Activated CD8-positive, alpha-beta memory T cell treated with anti-CD3 and anti-CD28 coated beads, Interleukin-2, amount 50 U/mL, for 48 hours (primary cell): ENCODE data around the gene E2F6.

ENCODE experiments used
- DNase-seq: peaks from one replicate; pipeline ENCODE4 v3.0.0-alpha.2; 2020

E2F6 gene

DNA sequence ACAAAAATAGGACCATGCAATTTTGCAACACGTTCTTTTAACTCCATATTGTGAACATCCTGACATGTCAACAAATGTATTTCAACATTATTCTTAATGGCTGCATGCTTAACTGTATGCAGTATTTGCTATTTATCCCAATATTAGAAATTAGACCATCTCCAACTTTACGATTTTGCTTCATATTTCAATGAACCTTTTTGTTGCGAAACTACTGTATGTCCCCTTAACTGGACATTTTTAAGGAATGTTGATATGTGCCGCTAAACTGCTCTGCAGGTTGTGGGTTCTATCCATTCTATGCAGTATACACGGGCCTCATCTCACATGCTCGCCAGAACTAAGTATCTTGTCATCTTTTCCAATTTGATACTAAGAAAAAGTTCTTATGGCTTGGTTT lies 11.1 kb downstream of the E2F6 start:
- DNase-seq: no peak

DNA sequence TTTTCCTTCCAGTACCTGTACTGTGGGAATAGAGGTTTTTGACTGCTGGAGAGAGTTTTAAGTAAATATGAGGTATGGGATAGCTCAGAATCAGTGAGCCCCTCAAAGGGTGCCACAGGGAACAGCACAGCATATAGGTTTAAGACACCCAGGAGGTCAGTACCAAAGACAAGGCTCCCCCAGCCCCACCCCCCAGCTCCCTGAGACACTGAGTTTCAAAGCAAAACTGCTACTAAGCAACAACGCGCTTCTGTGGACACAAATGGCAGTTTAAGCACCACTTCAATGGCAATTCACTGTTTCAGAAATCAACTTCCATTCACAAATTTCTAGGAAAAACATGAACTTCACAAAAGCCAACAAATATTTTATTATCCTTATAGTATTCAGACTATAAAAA lies 15.2 kb downstream of the E2F6 start:
- DNase-seq: no peak

DNA sequence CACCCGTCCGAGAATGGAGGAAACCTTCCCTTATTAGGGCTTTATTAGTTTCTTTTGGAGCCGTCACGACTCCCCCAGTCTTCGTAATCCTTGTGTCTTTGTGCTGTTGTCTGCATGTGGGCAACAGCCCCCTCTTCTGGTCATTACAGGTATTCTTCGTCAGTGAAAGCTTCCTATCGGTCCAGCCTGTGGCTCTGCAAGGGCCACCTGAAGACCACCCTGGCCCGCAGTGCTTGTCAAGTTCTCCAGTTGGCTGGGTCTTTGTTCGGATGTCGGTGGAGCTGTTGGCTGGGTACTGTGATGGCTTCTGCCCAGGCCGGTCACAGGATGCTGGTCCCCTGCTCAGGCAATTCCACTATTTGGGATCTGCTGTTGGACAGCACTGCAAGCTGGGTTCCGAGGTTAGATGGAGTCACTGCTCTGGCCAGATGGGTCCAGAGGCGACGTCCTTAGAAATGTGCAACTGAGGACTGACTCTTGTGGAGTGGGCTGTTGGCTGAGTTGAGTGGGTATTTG lies 19.2 kb downstream of the E2F6 start:
- DNase-seq: peak; percentile 58

DNA sequence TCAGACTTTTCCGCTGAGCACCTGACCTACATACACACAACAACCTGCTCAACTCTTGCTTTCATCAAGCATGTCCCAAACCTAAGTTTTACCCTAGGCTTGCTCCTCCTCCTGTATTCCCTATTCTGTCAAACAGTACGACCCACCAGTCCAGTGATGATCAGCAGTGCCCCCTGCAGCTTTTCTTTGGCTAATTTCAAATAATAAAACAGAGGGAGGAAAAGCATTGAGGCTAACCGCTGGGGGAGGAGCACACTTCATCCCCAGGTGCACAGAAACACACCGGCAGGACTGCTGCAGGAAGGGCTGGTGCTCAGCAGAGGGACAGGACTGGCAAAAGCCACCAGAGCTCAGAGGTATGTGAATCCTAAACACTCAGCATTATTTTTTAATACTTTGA lies 21.2 kb downstream of the E2F6 start:
- DNase-seq: no peak

DNA sequence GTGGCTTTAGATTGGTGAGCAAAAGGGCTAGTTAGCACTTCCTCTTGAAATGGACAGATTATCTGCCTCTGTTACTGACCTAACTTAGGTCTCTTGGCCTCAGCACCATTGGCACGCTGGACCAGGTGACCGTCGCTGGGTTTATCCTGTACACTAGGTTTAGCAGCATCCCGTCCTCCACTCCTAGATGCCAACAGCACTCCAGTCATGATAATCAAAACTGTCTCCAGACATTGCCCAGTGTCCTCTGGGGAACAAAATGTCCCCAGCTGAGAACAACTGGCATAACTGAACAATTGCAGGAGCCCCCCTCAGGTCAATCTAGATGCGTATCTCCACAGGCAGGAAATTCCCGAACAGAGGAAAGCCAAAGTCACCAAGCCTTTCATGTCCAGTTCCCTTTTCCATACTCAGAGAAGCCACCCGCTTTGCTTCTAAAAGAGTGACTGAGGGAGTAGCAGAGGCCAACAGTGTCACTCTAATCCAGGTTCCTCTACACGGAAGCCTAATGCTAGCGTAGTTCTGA lies 27.3 kb downstream of the E2F6 start:
- DNase-seq: no peak

DNA sequence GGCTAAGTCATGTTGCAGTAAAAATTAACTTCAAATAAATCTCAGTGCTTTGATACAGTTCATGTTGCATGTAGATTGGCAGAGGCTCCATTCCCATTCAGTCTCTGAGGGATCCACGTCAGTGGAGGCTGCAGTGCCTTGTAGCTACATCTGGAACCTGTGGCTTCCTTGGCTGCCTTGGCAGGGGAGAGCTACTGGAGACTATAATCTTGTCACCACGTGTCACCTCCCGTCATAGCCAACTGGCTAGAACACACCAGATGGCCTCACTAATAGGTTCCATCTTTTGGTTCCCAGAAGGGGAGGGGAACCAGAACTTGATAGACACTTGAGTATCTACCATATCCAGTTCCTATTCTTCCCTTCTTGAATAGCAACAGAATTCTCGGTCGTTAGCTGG lies 28.4 kb downstream of the E2F6 start:
- no peak for DNase-seq

DNA sequence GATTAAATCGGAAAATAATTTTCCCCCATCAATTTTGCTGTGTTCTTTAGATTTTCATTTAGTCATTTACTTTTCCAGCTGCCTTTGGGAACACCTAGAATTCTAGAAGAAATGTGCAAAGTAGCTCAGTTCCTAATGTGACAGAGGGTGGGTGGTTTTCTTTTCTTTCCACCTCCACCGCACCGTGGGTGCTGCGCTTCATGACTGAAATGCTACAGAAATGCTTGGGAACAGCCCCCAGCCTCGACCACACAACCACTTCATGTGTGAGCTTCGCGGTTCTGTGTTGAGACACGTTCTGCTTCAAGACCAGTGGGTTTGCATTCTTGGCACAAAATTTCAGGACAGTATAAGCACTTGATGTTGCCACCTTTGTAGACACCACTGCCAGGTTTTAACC lies 30.9 kb downstream of the E2F6 start:
- no peak for DNase-seq

DNA sequence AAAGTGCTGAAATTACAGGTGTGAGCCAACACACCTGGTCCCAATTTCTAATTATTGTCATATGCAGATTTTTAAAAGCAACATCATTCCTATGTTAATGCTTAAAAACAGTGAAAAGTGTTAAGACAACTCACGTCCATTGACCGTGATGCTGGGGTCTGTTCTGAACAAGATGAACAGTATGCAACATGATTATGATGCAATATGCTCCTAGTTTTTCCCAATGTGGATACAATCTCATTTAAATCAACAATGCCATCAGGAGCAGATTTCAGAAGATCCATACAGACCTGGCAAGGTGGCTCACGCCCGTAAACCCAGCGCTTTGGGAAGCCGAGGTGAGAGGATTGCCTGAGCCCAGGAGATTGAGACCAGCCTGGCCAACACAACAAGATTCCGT lies 31.5 kb downstream of the E2F6 start:
- no peak for DNase-seq

DNA sequence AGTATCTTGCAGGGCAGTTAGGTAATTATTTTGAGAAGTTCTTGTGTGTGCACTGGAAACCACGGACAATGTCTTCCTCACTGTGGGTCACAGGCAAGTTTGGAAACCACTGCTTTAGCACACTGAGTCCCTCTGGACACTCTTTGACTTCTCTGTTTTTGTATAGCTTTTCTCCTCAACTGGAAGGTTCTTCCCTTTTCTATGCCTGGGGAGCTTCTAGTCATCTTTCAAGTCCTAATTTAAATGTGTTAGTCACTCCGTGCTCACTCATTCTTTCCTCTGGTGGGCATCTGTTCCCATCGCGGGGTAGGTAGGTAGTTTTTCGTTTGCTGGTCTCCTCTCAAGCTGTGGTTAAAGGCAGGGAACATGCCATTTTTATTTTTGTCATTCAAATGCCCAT lies 32.1 kb downstream of the E2F6 start:
- DNase-seq: no peak

DNA sequence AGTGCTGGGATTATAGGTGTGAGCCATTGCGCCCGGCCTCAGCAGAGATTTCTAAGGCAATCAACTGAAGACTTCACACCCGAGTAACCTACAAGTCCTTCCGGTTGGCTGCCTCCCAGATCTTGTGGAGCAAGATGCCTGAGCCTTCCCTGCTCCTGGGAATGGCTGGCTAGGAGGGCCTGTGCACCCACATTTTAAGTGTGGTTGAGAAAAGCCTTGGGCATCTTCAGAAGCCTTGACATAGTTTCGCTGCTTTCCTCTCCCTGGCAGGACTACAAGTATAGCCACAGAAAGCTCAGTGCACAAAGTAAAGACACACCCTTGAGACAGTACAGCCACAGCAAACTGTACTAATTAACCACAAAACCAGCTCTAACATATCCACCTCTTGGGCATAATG lies 35.2 kb downstream of the E2F6 start:
- no peak for DNase-seq

DNA sequence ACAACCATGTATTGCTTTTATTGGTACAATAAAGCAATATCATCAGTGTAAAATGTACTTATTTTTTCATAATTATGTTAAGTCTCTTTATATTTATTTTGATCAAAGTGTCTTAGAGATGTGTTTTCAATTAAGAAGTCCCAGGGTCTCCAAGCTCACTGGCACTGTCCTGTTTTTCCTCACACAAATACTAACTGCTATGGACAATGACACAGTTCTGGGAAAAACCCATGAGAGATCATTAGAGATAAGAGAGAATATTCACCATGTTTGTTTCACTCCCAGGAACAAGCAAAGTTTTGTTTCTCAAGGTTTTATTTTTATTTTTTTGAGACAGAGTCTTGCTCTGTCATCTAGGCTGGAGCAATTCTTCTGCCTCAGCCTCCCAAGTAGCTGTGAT lies 38.7 kb downstream of the E2F6 start:
- DNase-seq: no peak

DNA sequence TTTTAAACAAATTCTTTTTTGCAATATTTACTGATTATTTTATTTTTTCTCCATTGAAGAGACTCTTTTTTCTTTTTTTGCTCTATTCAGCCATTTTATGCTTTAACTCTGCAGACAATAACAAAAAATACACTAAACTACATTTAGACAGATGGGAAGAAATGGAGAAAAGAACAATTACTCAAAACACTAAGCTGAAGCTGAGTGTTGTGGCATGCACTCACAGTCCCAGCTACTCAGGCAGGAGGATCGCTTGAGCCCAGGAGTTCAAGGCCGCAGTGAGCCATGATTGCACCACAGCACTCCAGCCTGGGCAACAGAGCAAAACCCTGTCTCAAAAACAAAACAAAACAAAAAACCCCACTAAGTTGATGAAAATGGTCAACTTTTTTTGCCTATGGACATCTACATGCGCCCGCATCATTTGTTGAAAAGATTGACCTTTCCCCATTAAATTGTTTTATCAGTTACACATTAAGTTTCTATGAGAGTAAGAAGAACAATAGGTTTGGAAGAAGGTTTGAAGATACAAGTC lies 43.0 kb downstream of the E2F6 start:
- DNase-seq: no peak

DNA sequence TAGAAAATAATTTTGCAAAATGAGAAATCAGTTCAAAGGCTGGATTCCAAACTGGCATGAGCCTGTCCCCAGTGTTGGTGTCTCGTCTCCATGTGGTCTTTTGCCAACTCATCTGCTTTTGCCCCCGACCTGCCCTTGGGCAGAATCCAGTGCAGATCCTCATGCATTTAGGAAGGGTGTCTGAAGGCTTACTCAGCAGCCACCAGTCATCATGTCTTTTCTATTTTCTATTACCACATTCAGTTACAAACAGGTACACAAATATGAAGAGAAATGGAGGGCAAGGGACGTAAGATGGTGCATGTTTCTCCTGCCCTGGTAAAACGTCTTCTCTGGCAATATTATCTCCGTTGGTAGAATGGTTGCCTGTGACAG lies 43.5 kb downstream of the E2F6 start:
- no peak for DNase-seq

DNA sequence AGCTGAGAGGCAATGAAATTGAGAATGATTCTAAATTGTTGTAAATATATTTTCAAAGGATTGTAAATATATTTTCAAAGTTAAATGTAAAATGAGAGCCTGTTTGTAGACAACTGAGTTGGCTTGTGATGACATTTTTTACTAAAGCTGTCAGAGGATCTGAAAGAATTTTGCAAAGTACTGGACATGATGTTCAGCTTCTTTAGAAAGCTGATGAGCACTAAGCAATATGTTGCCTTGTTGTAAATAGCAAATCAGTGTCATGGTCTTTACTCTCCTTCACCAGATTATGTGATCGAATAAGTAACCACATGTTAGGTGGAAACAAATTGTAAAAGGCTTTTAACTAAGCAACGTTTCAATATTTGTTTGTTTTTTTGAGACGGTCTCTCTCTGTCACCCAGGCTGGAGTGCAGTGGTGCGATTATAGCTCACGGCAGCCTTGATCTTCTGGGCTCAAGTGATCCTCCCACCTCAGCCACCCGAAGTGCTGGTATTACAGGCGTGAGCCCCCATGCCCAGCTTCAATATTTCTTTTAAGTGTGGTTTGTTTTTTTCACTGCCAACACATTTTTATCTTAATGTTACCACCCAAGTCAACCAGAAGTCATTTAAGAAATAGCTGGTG lies 44.0 kb downstream of the E2F6 start:
- DNase-seq: no peak

DNA sequence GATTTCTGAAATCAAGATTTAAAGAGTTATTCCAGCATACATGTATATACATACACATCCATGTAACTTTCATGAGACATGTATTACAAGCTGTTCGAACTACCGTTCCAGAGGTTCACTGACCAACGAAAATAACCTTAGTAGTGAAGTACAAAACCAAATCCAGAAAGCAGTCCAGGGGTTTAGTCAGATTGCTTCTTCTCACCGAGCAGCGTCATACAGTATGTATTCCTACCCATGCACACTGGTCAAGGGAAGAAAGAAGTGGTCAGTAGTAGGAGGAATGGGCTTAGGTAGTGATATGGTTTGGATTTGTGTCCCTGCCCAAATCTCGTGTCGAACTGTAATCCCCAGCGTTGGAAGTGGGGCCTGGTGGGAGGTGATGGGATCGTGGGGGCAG lies 45.3 kb downstream of the E2F6 start:
- no peak for DNase-seq

DNA sequence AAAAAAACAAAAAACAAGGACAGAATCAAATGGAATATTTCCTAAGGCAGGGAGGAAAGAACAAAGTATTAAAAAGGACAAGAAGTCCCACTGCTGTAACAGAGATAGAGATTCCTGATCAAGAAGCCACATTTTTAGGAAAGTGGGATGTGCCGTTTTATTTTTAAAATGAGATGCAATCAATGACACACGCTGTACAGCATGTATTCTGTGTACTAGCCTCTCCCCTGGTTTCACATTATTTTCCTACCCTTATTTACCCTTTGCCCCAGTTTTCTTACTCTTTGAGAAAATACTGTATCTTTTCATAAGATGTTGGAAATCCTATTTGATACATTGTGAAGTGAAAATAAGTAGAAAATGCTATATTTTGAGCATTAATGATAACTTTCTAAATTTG lies 45.8 kb downstream of the E2F6 start:
- no peak for DNase-seq

DNA sequence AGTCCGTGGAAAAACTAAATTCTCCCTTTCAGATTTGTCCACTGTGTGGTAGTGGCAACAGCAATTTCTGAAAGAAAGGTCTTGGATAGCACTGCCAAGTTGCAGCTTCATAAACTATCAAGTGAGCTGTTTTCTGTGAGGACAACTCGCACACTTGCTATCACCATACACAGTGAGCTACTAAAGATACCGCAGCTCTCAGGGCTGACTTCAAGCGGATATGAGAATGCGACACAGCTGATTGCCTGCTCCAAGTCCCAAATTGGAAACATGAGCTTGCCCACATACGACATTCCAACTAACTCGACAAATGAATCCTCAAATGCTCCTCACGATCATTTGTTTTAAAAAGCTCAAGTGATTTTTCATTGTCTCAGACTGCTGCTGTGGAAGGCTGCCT lies 46.2 kb downstream of the E2F6 start:
- no peak for DNase-seq

DNA sequence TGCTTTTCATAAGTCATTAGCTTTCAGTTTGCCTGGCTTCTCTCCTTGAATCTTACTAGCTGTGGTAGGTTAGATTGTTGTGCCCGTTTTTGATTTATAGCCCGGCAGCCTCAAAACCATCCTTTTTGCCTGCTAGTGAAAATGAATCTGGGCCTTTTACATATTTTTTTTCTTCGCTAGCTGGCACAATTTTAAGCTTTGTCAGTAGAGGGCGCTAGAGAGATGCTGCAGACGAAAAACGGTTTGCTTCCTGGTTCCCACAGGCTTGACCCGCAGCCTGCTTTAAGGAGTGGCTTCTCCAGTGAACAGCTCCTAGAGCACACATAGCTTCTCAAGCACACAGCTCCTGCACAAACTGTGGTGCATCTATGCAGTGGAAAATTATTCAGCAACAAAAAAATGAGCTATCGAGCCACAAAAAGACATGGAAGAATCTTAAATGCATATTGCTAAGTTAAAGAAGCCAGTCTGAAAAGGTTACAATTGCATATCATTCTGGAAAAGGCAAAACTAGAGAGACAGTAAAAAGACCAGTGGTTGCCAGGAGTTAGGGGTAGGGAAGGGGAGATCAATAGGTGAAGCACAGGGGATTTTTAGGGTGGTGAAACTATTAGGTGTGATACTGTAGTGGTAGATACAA lies 47.9 kb downstream of the E2F6 start:
- DNase-seq: no peak

DNA sequence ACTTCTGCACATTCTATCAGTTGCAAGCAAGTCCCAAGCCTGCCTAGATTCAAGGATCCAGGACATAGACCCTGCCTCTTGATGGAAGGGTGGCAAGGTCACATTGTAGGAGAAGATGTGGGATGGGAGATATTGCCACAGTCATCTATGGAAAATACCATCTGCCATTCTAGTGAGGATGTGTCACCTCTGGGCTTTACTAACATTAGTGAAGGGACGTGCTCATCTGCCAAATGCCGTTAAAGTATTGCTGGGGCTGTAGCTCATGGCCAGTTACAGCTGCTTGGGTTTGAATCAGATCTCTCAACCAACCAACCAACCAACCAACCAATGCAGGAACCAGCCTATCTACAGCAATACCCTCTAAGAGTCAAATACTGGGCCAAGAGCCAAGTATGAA lies 49.0 kb downstream of the E2F6 start:
- no peak for DNase-seq

DNA sequence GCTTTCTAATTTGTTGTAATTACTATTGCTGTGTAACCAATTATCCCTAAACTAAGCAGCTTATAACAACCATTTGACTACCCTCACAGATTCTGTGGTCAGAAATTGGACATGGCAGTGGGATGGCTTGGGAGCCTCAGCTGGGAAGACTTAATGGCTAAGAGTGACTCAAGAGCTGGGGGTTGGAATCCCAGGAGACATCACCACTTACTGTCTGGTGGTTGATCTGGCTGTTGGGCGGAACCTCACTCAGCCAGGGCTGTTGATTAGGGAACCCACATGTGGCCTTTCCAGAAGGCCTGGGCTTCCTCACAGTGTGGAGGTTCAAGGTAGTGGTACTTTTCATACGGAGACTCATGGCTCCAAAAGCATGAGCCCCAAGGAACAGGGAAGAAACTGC lies 49.8 kb downstream of the E2F6 start:
- DNase-seq: no peak

DNA sequence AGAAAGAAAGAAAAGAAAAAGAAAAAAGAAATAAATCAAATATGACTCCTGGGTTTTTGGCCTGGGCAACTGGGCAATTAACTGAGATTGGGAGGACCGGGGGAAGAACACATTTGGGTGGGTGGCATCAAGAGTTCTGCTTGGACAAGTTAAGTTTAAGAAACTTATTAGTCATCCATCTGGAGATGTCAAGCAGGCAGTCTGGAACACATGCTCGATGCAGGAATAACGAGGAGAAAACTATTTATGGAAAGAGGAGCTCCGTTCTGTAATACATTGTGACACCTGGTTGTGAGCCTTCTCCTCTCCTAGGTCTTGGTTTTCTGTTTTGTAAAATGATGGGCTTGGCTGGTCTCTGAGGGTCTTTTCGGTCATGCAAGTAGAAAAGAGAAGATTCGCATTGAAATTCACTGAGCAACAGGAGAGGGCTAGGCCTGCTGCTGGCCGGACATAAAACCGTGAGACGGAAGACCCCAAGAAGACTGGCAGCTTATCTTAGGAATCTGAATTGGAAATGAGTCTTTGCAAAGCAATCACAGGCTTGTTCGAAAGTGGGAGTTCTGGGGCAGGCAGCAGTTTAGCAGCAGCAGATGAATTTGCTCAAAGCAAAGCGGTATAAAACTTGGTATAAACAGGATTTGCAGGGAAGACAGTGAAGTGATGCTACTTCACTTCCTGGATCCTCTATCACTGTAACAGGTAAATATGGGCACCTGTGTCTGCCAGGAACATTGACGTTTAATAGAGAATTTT lies 51.4 kb downstream of the E2F6 start:
- no peak for DNase-seq

DNA sequence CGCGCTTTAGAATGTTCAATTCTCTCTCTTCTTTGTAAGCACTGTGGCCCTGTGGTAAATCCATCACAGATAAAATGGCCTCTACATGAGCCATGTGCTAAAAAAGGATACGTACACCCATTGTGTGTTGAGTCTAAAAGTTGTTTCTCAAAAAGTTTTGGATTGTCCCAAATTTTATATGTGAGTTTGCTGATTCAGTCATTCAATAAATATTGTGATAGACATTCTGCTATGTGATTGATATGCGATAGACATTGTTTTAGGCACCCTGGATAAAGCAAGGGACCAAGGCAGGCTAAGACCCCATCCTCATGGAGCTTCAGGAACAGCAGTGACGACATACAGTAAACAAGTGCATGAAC lies 53.5 kb downstream of the E2F6 start:
- DNase-seq: no peak

DNA sequence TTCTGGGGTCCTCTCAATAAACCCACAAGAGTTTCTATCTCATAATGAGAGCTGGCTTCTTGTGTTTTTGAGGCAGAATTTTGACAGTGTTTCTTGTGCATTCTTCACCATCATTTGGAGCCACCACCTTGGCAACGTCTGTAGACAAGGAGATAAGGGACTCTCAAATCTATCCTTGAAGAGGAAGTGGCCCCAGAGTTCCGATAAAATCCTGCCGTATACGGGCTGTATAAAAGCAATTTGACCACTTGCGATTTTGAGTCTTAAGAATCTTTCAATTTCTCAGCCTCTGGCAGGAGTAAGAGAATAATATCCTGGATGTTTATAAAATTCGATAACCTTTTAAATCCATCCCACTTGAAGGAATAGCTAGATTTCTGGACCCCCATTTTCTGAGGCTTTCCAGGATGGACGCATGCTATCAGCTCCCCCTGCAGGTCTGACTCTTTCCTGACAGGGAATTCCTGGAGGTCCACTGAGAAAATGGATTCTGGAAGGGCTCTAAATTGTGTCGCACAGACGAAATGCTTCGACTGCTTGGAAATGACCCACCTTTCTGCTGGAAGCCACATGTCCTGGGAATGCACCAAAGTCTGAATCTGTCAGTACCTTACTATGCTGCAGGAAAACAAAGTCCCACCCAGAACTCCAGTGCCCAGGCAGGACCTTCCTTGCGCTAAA lies 54.1 kb downstream of the E2F6 start:
- DNase-seq: no peak
